ENCODE measurements around the gene DFFA.
"Not testable (repeated sequence)": the region's sequence is repeated elsewhere in the genome, so short reads cannot be mapped to it uniquely, and the experiment has no call there.

The DFFA gene

GRCh38 chr1:10506046-10506676 is 33.8 kb upstream of the DFFA start:
- not testable (repeated sequence) for DNase-seq (ENCODE audit: low read depth in 2 of 2)

- no peak for DNase-seq (ENCODE audit: low read depth in 2 of 2)
These were observed 31.9 kb upstream of the DFFA start for GRCh38 chr1:10504249-10504648.

- no peak for DNase-seq (ENCODE audit: low read depth in 2 of 2)
These were observed 29.9 kb upstream of the DFFA start for GRCh38 chr1:10502206-10502605.

GRCh38 chr1:10498231-10498630 is 25.9 kb upstream of the DFFA start:
- DNase-seq (ENCODE audit: low read depth in 2 of 2) = no peak

GRCh38 chr1:10497109-10497508 is 24.8 kb upstream of the DFFA start:
- DNase-seq (ENCODE audit: low read depth in 2 of 2) = no peak

GRCh38 chr1:10495952-10496351 is 23.6 kb upstream of the DFFA start:
- no peak for DNase-seq (ENCODE audit: low read depth in 2 of 2)

GRCh38 chr1:10495475-10495817 is 23.1 kb upstream of the DFFA start:
- no peak for DNase-seq (ENCODE audit: low read depth in 2 of 2)

GRCh38 chr1:10494754-10495474 is 22.6 kb upstream of the DFFA start:
- peak; percentile 57 to 60 for DNase-seq (ENCODE audit: low read depth in 2 of 2)

GRCh38 chr1:10494418-10494753 is 22.1 kb upstream of the DFFA start:
- no peak for DNase-seq (ENCODE audit: low read depth in 2 of 2)

GRCh38 chr1:10490286-10490970 is 18.1 kb upstream of the DFFA start:
- DNase-seq (ENCODE audit: low read depth in 2 of 2) = no peak

- DNase-seq (ENCODE audit: low read depth in 2 of 2) = no peak
These were observed 17.1 kb upstream of the DFFA start for GRCh38 chr1:10489291-10490055.

GRCh38 chr1:10484521-10484920 is 12.2 kb upstream of the DFFA start:
- DNase-seq (ENCODE audit: low read depth in 2 of 2) = no peak

- no peak for DNase-seq (ENCODE audit: low read depth in 2 of 2)
These were observed 8.3 kb upstream of the DFFA start for GRCh38 chr1:10480614-10481013.

GRCh38 chr1:10479296-10479695 is 7.0 kb upstream of the DFFA start:
- DNase-seq (ENCODE audit: low read depth in 2 of 2) = no peak

GRCh38 chr1:10475510-10475909 is 3.2 kb upstream of the DFFA start:
- no peak for DNase-seq (ENCODE audit: low read depth in 2 of 2)

GRCh38 chr1:10474613-10475507 is 2.5 kb upstream of the DFFA start, which contains the start of gene PEX14:
PEX14 (plus strand) TSS chr1:10474950; CDS start chr1:10474967, 17 bp downstream.
- peak; percentile 82 for DNase-seq (ENCODE audit: low read depth in 2 of 2)

- DNase-seq (ENCODE audit: low read depth in 2 of 2) = not testable (repeated sequence)
These were observed 1.9 kb upstream of the DFFA start for GRCh38 chr1:10474309-10474612.

- DNase-seq (ENCODE audit: low read depth in 2 of 2) = no peak
These were observed 926 bp upstream of the DFFA start for GRCh38 chr1:10473145-10473765.

- no peak for DNase-seq (ENCODE audit: low read depth in 2 of 2)
These were observed 714 bp downstream of the DFFA start for GRCh38 chr1:10471411-10472219.

- DNase-seq (ENCODE audit: low read depth in 2 of 2) = no peak
These were observed 2.3 kb downstream of the DFFA start for GRCh38 chr1:10470043-10470442.

All from stimulated activated CD8-positive, alpha-beta memory T cell treated with anti-CD3 and anti-CD28 coated beads, Interleukin-15, amount 100 ng/mL, for 48 hours (primary cell).